ENCODE results near the gene SLC2A2.

Gene SLC2A2

GRCh38 chr3:170953229-170953628 is 73.3 kb downstream of the SLC2A2 start:
- DNase-seq = no peak
- H3K36me3 ChIP-seq = no peaks in the 10 kb centered on the region
- no peaks in the 10 kb centered on the region for H3K9me3 ChIP-seq
- H3K4me3 ChIP-seq (ENCODE audit: low read depth, low read length) = no peak overlapping the region
- no peaks in the 10 kb centered on the region for H3K27me3 ChIP-seq
- no peaks in the 10 kb centered on the region for H3K4me1 ChIP-seq
- no peak for TF ChIP-seq CTCF (IDR thresholded peaks at IDR 0.05; ENCODE audit: low read depth, low read length)

- H3K4me1 ChIP-seq = no peaks in the 10 kb centered on the region
- TF ChIP-seq CTCF (IDR thresholded peaks at IDR 0.05; ENCODE audit: low read depth, low read length) = no peak
- H3K36me3 ChIP-seq = no peaks in the 10 kb centered on the region
- no peaks in the 10 kb centered on the region for H3K9me3 ChIP-seq
- no peak for DNase-seq
- no peaks in the 10 kb centered on the region for H3K27me3 ChIP-seq
- no peak overlapping the region for H3K4me3 ChIP-seq (ENCODE audit: low read depth, low read length)
Observed at GRCh38 chr3:170949211-170949610, 77.3 kb downstream of the SLC2A2 start.

GRCh38 chr3:170947018-170947769 is 79.3 kb downstream of the SLC2A2 start:
- no peak for TF ChIP-seq CTCF (IDR thresholded peaks at IDR 0.05; ENCODE audit: low read depth, low read length)

More at GRCh38 chr3:170947018-170947769, 79.3 kb downstream of the SLC2A2 start:
- no peaks in the 10 kb centered on the region for H3K36me3 ChIP-seq
- no peak overlapping the region for H3K4me3 ChIP-seq (ENCODE audit: low read depth, low read length)
- H3K9me3 ChIP-seq = no peaks in the 10 kb centered on the region
- no peaks in the 10 kb centered on the region for H3K27me3 ChIP-seq
- no peaks in the 10 kb centered on the region for H3K4me1 ChIP-seq
- DNase-seq = no peak
